H1 (cell line): ENCODE data around the gene GSE1. TPM values are rescaled to one million over a fixed set of nuclear protein-coding genes. Genes with fewer than 3 reads are reported as not detected.

Source experiments
- CTCF ChIA-PET: fragments of 300-600 bp; sonication (Branson Sonifier 250); formaldehyde crosslinking; loops from one replicate; lab custom pipeline; 2021; ENCODE audit not compliant: partially characterized antibody; lab: Charles Lee
- POLR2A ChIA-PET: fragments of 300-600 bp; sonication (Branson Sonifier 250); formaldehyde crosslinking; loops from one replicate; lab custom pipeline; 2021; ENCODE audit warnings: inconsistent platforms; ENCODE audit not compliant: partially characterized antibody; lab: Charles Lee
- DNase-seq, 2 experiments: peaks; one replicate each; pipeline versions ENCODE4 v3.0.0 to v3.0.0-alpha.2; 2010 to 2022; ENCODE audit warnings: low spot score in 2 of 2, low read depth in 1 of 2, mixed read lengths in 1 of 2
- FAIRE-seq: peaks from 2 replicates; lab custom pipeline; 2011; peaks lifted over from hg19 to GRCh38; lab: Jason Lieb, UNC
- H2AFZ ChIP-seq: 2 replicates; pipeline ENCODE4 v1.8.1; 2012; ENCODE audit warnings: low read length, inconsistent platforms
- H2AK5ac ChIP-seq: 2 replicates; pipeline ENCODE4 v1.6.1; 2013; ENCODE audit warnings: low read depth, low read length
- H2BK120ac ChIP-seq: replicated peaks from 2 replicates; pipeline ENCODE3; 2013; ENCODE audit warnings: low read depth, low read length, inconsistent platforms
- H2BK12ac ChIP-seq: 2 replicates; pipeline ENCODE4 v1.6.1; 2013; ENCODE audit warnings: low read depth, low read length
- H2BK15ac ChIP-seq: 2 replicates; pipeline ENCODE4 v1.6.1; 2013; ENCODE audit warnings: low read length
- H2BK20ac ChIP-seq: 2 replicates; pipeline ENCODE4 v1.6.1; 2013; ENCODE audit warnings: low read length
- H2BK5ac ChIP-seq: 2 replicates; pipeline ENCODE4 v1.6.1; 2013; ENCODE audit warnings: low read depth, low read length
- H3K14ac ChIP-seq: 2 replicates; pipeline ENCODE4 v1.6.1; 2013; ENCODE audit warnings: inconsistent platforms; ENCODE audit not compliant: insufficient read length
- H3K18ac ChIP-seq: 2 replicates; pipeline ENCODE4 v1.6.1; 2013; ENCODE audit warnings: low read length; ENCODE audit errors: extremely low read depth
- H3K23ac ChIP-seq: 2 replicates; pipeline ENCODE4 v1.6.1; 2013; ENCODE audit warnings: inconsistent platforms; ENCODE audit not compliant: insufficient read length
- H3K23me2 ChIP-seq: 2 replicates; pipeline ENCODE4 v1.6.1; 2013; ENCODE audit warnings: low read depth, low read length
- H3K27ac ChIP-seq: 2 replicates; pipeline ENCODE4 v1.6.1; 2011; ENCODE audit warnings: low read depth, low read length, inconsistent platforms
- H3K27me3 ChIP-seq, 4 experiments: replicated peaks in 1 of 4; 1 replicate in 1 of 4; 2 replicates in 3 of 4; pipeline versions ENCODE4 v1.6.1 to v1.8.1; 2011 to 2013; ENCODE audit warnings: low read length in 3 of 4, mild to moderate bottlenecking in 3 of 4, inconsistent platforms in 2 of 4, mixed read lengths in 2 of 4, moderate library complexity in 1 of 4; ENCODE audit not compliant: control insufficient read depth in 3 of 4, insufficient read depth in 3 of 4; ENCODE audit errors: extremely low read depth in 1 of 4
- H3K36me3 ChIP-seq, 4 experiments: 2 replicates each; pipeline versions ENCODE4 v1.6.1 to v1.8.1; 2011 to 2013; ENCODE audit warnings: mild to moderate bottlenecking in 4 of 4, low read length in 3 of 4, moderate library complexity in 2 of 4, control low read depth in 1 of 4, inconsistent platforms in 1 of 4; ENCODE audit not compliant: insufficient read depth in 4 of 4, control insufficient read depth in 2 of 4
- H3K4ac ChIP-seq: replicated peaks from 2 replicates; pipeline ENCODE3; 2013; ENCODE audit warnings: low read length, low read depth, mixed read lengths, inconsistent platforms; ENCODE audit not compliant: insufficient read length
- H3K4me1 ChIP-seq, 4 experiments: replicated peaks in 1 of 4; 1 replicate in 1 of 4; 2 replicates in 3 of 4; pipeline versions ENCODE4 v1.6.1 to v1.8.1; 2011 to 2013; ENCODE audit warnings: low read length in 3 of 4, inconsistent platforms in 2 of 4, mixed read lengths in 1 of 4; ENCODE audit not compliant: insufficient read depth in 4 of 4, control insufficient read depth in 3 of 4
- H3K4me2 ChIP-seq, 2 experiments: 2 replicates each; pipeline versions ENCODE4 v1.6.1 to v1.8.1; 2011 to 2013; ENCODE audit warnings: low read depth in 2 of 2, low read length in 2 of 2, control low read depth in 1 of 2, inconsistent platforms in 1 of 2, mild to moderate bottlenecking in 1 of 2; ENCODE audit not compliant: insufficient read depth in 1 of 2
- H3K4me3 ChIP-seq, 4 experiments: fragments of 200-600, 300-600 bp in 1 of 4; sonication (generic), shearing (Covaris generic), sonication (Bioruptor Twin) in 1 of 4; 2 replicates each; pipeline versions ENCODE4 v1.5.1 to v1.8.1; 2011 to 2016; ENCODE audit warnings: low read length in 4 of 4, low read depth in 3 of 4, control low read depth in 2 of 4, inconsistent platforms in 2 of 4, mild to moderate bottlenecking in 2 of 4, mixed read lengths in 1 of 4, moderate library complexity in 1 of 4; ENCODE audit not compliant: insufficient read depth in 2 of 4; ENCODE audit errors: extremely low read depth in 1 of 4
- H3K56ac ChIP-seq: replicated peaks from 2 replicates; pipeline ENCODE3; 2013; ENCODE audit warnings: low read depth, mild to moderate bottlenecking, mixed read lengths, low read length, inconsistent platforms; ENCODE audit not compliant: insufficient read length
- H3K79me1 ChIP-seq: 2 replicates; pipeline ENCODE4 v1.6.1; 2013; ENCODE audit warnings: low read depth, low read length, control low read depth
- H3K79me2 ChIP-seq, 2 experiments: 2 replicates each; pipeline versions ENCODE4 v1.6.1 to v1.8.1; 2012 to 2013; ENCODE audit warnings: low read length in 2 of 2, mild to moderate bottlenecking in 2 of 2, inconsistent platforms in 1 of 2; ENCODE audit not compliant: insufficient read depth in 2 of 2, control insufficient read depth in 1 of 2
- H3K9ac ChIP-seq, 4 experiments: replicated peaks in 1 of 4; 1 replicate in 1 of 4; 2 replicates in 3 of 4; pipeline versions ENCODE4 v1.6.1 to v1.8.1; 2011 to 2013; ENCODE audit warnings: low read depth in 3 of 4, low read length in 3 of 4, control low read depth in 2 of 4, mild to moderate bottlenecking in 2 of 4, moderate library complexity in 2 of 4, inconsistent platforms in 1 of 4; ENCODE audit errors: extremely low read depth in 1 of 4
- H3K9me3 ChIP-seq, 2 experiments: 2 replicates each; pipeline versions ENCODE4 v1.6.1 to v1.8.1; 2012 to 2013; ENCODE audit warnings: mild to moderate bottlenecking in 2 of 2, moderate library complexity in 2 of 2, control low read depth in 1 of 2, inconsistent platforms in 1 of 2, low read depth in 1 of 2, low read length in 1 of 2, mixed read lengths in 1 of 2; ENCODE audit not compliant: insufficient read depth in 2 of 2
- H4K20me1 ChIP-seq, 2 experiments: replicated peaks in 1 of 2; 2 replicates each; pipeline versions ENCODE3 to v1.8.1; 2011 to 2013; ENCODE audit warnings: inconsistent platforms in 2 of 2, low read length in 2 of 2, mild to moderate bottlenecking in 1 of 2; ENCODE audit not compliant: insufficient read depth in 2 of 2, control insufficient read depth in 1 of 2
- H4K5ac ChIP-seq: 2 replicates; pipeline ENCODE4 v1.6.1; 2013; ENCODE audit warnings: low read length, low read depth, mixed read lengths, inconsistent platforms; ENCODE audit not compliant: insufficient read length
- H4K8ac ChIP-seq: 2 replicates; pipeline ENCODE4 v1.8.0; 2013; ENCODE audit warnings: mild to moderate bottlenecking, moderate library complexity, low read length, inconsistent platforms; ENCODE audit not compliant: insufficient read depth; ENCODE audit errors: extremely low read depth
- H4K91ac ChIP-seq: replicated peaks from 2 replicates; pipeline ENCODE3; 2013; ENCODE audit warnings: low read length, mixed read lengths, inconsistent platforms; ENCODE audit not compliant: insufficient read length
- EGR1 ChIP-seq: IDR thresholded peaks from 2 replicates; pipeline ENCODE4 v1.6.1; 2011; ENCODE audit warnings: low read depth, low read length, borderline replicate concordance
- HDAC6 ChIP-seq: IDR thresholded peaks from one replicate; pipeline ENCODE4 v1.7.1; 2012; ENCODE audit warnings: low read depth, mild to moderate bottlenecking, inconsistent platforms, low read length, moderate library complexity
- JUN ChIP-seq: IDR thresholded peaks from 2 replicates; pipeline ENCODE4 v1.6.1; 2011; ENCODE audit warnings: low read depth, mild to moderate bottlenecking, improper control_type of control experiment, low read length
- MAFK ChIP-seq: IDR thresholded peaks from 2 replicates; pipeline ENCODE4 v1.6.1; 2012; ENCODE audit warnings: low read depth, mild to moderate bottlenecking, improper control_type of control experiment, low read length
- RAD21 ChIP-seq, 2 experiments: IDR thresholded peaks in 1 of 2; conservative IDR thresholded peaks in 1 of 2; 2 replicates each; pipeline ENCODE4 v1.6.1; 2011; ENCODE audit warnings: low read depth in 2 of 2, low read length in 2 of 2, improper control_type of control experiment in 1 of 2, inconsistent platforms in 1 of 2, mild to moderate bottlenecking in 1 of 2, moderate library complexity in 1 of 2
- SIX5 ChIP-seq: IDR thresholded peaks from 2 replicates; pipeline ENCODE4 v1.6.1; 2011; ENCODE audit warnings: mild to moderate bottlenecking, low read depth, low read length
- WGBS, 2 experiments: shearing (Covaris generic) in 1 of 2; methylation state at CpG; one replicate each; pipeline versions ENCODE4 v1.1.6 to v1.1.7; 2013 to 2015; ENCODE audit warnings: low lambda C conversion rate in 2 of 2, mixed read lengths in 2 of 2, inconsistent platforms in 1 of 2, low coverage in 1 of 2, missing lambda C conversion rate in 1 of 2; ENCODE audit not compliant: insufficient replicate concordance in 2 of 2, insufficient coverage in 1 of 2, insufficient read length in 1 of 2; ENCODE audit errors: extremely low coverage in 1 of 2, missing lambda C conversion rate in 1 of 2; 5-methylcytosine and 5-hydroxymethylcytosine counted together
- polyA plus RNA-seq, 7 experiments: library from polyadenylated mRNA; depleted of rRNA in 3 of 7; stranded (reverse) in 5 of 7; unstranded in 2 of 7; fragments of >200 nt in 5 of 7; fragments of 200-250 nt in 2 of 7; gene quantifications; 1 replicate in 5 of 7; 2 replicates in 1 of 7; 4 replicates in 1 of 7; pipeline versions ENCODE4 v1.2.1 to v1.2.3, GENCODE V29; 2011 to 2013; ENCODE audit warnings: missing spikeins in 2 of 7, mixed read lengths in 2 of 7
- total RNA-seq: library from RNA; stranded (reverse); fragmentation: NEBNext Ultra II Directional; extraction: Animal tissue kit (Norgen Biotek cat#: 25700); gene quantifications from 2 replicates; pipeline ENCODE4 v1.2.1, GENCODE V29; 2021
- TF ChIP-seq, protein P1 (sequence below): IDR thresholded peaks from 2 replicates; pipeline ENCODE4 v1.6.1; 2012; ENCODE audit warnings: inconsistent platforms
- TF ChIP-seq, protein P2 (sequence below): IDR thresholded peaks from 2 replicates; pipeline ENCODE4 v1.6.1; 2012; ENCODE audit warnings: low read length, inconsistent platforms

Gene GSE1
- total and polyA plus RNA-seq, 2 of the 8 experiments (the other 6 are each of a cell fraction or from before 2014, with no cell fraction given) = 26.0 to 65.6 TPM

DNA sequence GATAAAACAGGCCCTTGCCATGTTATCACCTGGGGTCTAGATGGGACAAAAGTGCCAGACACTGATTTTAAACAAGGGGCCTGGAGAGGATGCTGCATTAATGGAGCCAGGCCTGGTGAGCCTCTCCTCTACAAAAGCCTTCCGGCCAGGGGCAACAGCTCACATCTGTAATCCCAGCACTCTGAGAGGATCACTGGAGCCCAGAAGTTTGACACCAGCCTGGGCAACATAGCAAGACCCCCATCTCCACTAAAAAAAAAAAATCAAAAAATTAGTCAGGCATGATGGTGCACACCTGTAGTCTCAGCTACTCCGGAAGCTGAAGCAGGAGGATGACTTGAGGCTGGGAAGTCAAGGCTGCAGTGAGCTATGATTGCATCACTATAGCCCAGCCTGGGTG, 72.1 kb downstream of the GSE1 start:
- POLR2A ChIA-PET = interaction anchor here (0.9 to 9.5 kb wide), 2 partner anchors 10 to 20 kb away, joined by 3 to 77 read pairs; no protein-coding TSS in a partner anchor
- no peak overlapping the region for H2AFZ ChIP-seq

More for the DNA sequence above, 72.1 kb downstream of the GSE1 start:
- Histone ChIP-seq H4K20me1 (peaks cover 3 to 20% of the 10 kb centered on the region in 2 experiments), H4K91ac (no peak overlapping the region), H3K23me2 (no peaks in the 10 kb centered on the region; the same call in 1 of the 2 replicates), H3K79me2 (peaks cover 0 to 39% of the 10 kb centered on the region in 2 experiments; a peak in 2 of 4 replicates), H3K36me3 (peaks cover 12 to 22% (median 15%) of the 10 kb centered on the region in 4 experiments), H3K27me3 (no peaks in the 10 kb centered on the region), H3K18ac (no peak overlapping the region), H3K23ac (no peak overlapping the region), H3K79me1 (peaks cover 11% of the 10 kb centered on the region), H3K56ac (no peak overlapping the region), H3K14ac (no peak overlapping the region), H4K8ac (no peak overlapping the region), H4K5ac (no peak overlapping the region), H2BK15ac (no peak overlapping the region), H2AK5ac (no peak overlapping the region), H2BK120ac (no peak overlapping the region), H3K4me1 (peaks cover 0 to 5% (median 0%) of the 10 kb centered on the region in 4 experiments; a peak in 1 of 7 replicates), H3K27ac (no peak overlapping the region), H2BK12ac (no peak overlapping the region), H2BK5ac (no peak overlapping the region), H3K9ac (no peak overlapping the region; a peak in 1 of 7 replicates), H3K4me3 (no peak overlapping the region), H3K9me3 (no peaks in the 10 kb centered on the region), H3K4me2 (no peak overlapping the region), H2BK20ac (no peak overlapping the region), H3K4ac (no peak overlapping the region)
- CTCF ChIA-PET = interaction anchor here (1.2 to 37.0 kb wide), 6 partner anchors 11 to 50 kb away, joined by 3 to 620 read pairs (median 22); no protein-coding TSS in a partner anchor
- DNase-seq (no peak), FAIRE-seq (no peak)
- TF ChIP-seq HDAC6 (no peak), SIX5 (no peak), JUN (no peak), RAD21 (IDR thresholded peaks at IDR 0.05 in 1 of 2, conservative IDR thresholded peaks at IDR 0.05 in 1 of 2; ENCODE audit: low read depth in 2 of 2, low read length in 2 of 2) (no peak), EGR1 (no peak), MAFK (no peak)
- TF ChIP-seq, protein P1, sequence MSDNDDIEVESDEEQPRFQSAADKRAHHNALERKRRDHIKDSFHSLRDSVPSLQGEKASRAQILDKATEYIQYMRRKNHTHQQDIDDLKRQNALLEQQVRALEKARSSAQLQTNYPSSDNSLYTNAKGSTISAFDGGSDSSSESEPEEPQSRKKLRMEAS = no peak
- TF ChIP-seq, protein P2, sequence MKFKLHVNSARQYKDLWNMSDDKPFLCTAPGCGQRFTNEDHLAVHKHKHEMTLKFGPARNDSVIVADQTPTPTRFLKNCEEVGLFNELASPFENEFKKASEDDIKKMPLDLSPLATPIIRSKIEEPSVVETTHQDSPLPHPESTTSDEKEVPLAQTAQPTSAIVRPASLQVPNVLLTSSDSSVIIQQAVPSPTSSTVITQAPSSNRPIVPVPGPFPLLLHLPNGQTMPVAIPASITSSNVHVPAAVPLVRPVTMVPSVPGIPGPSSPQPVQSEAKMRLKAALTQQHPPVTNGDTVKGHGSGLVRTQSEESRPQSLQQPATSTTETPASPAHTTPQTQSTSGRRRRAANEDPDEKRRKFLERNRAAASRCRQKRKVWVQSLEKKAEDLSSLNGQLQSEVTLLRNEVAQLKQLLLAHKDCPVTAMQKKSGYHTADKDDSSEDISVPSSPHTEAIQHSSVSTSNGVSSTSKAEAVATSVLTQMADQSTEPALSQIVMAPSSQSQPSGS = no peak
- WGBS, 2 experiments = 96% methylated on average over 2 of the region's 2 CpGs; no CpG with 5 or more reads in 1 of the 2 experiments
